Ishikawa (cell line): ENCODE data around the gene TMEM120B.

Source experiments
- CEBPB ChIP-seq: IDR thresholded peaks from 2 replicates; pipeline ENCODE4 v1.6.1; 2012
- CREB1 ChIP-seq: IDR thresholded peaks from 2 replicates; pipeline ENCODE4 v1.6.1; 2012; ENCODE audit warnings: low read depth
- EGR1 ChIP-seq: IDR thresholded peaks from 2 replicates; pipeline ENCODE4 v1.6.1; 2012
- EP300 ChIP-seq: IDR thresholded peaks from 2 replicates; pipeline ENCODE4 v1.6.1; 2012; ENCODE audit warnings: borderline replicate concordance
- FOXM1 ChIP-seq: IDR thresholded peaks from 2 replicates; pipeline ENCODE4 v1.6.1; 2012; ENCODE audit warnings: low read depth, borderline replicate concordance
- MAX ChIP-seq: IDR thresholded peaks from 2 replicates; pipeline ENCODE4 v1.6.1; 2012
- NFIC ChIP-seq: IDR thresholded peaks from 2 replicates; pipeline ENCODE4 v1.6.1; 2012
- RAD21 ChIP-seq: IDR thresholded peaks from 2 replicates; pipeline ENCODE4 v1.6.1; 2012; ENCODE audit warnings: low read depth
- REST ChIP-seq: IDR thresholded peaks from 2 replicates; pipeline ENCODE4 v1.6.1; 2012; ENCODE audit warnings: low read depth, mild to moderate bottlenecking
- TAF1 ChIP-seq: IDR thresholded peaks from 2 replicates; pipeline ENCODE4 v1.6.1; 2012; ENCODE audit warnings: low read depth, mild to moderate bottlenecking
- TCF12 ChIP-seq: IDR thresholded peaks from 2 replicates; pipeline ENCODE4 v1.6.1; 2012; ENCODE audit warnings: low read depth
- TEAD4 ChIP-seq: IDR thresholded peaks from 2 replicates; pipeline ENCODE4 v1.6.1; 2012
- USF1 ChIP-seq: IDR thresholded peaks from 2 replicates; pipeline ENCODE4 v1.6.1; 2012
- YY1 ChIP-seq: IDR thresholded peaks from 2 replicates; pipeline ENCODE4 v1.6.1; 2012; ENCODE audit warnings: low read depth
- ZBTB7A ChIP-seq: IDR thresholded peaks from 2 replicates; pipeline ENCODE4 v1.6.1; 2012; ENCODE audit warnings: low read depth

Gene TMEM120B

GRCh38 chr12:121814429-121815119, 102.0 kb downstream of the TMEM120B start:
- TF ChIP-seq TAF1 (no peak), USF1 (no peak), EGR1 (no peak), NFIC (no peak)

- TF ChIP-seq EGR1 (no peak), FOXM1 (no peak), USF1 (no peak), EP300 (no peak), RAD21 (no peak), NFIC (no peak), TAF1 (no peak), YY1 (no peak), REST (no peak), CEBPB (no peak), CREB1 (no peak), ZBTB7A (no peak)
These were observed 102.7 kb downstream of the TMEM120B start for GRCh38 chr12:121815263-121815662.

- TF ChIP-seq EP300 (no peak), FOXM1 (no peak)
These were observed 104.5 kb downstream of the TMEM120B start for GRCh38 chr12:121816925-121817647.

- TF ChIP-seq USF1: no peak
- TF ChIP-seq CREB1: no peak
- TF ChIP-seq TCF12: no peak
- no peak for TF ChIP-seq NFIC
- no peak for TF ChIP-seq YY1
- TF ChIP-seq TEAD4: no peak
These were observed 105.1 kb downstream of the TMEM120B start for GRCh38 chr12:121817648-121818043.

GRCh38 chr12:121819212-121819949, 106.8 kb downstream of the TMEM120B start:
- TF ChIP-seq MAX (no peak), YY1 (no peak), REST (no peak), EGR1 (no peak), TCF12 (no peak), EP300 (no peak), FOXM1 (no peak), RAD21 (no peak), USF1 (no peak), TAF1 (no peak), CREB1 (no peak), ZBTB7A (no peak), CEBPB (no peak), NFIC (no peak), TEAD4 (no peak)
